ENCODE data around the gene TAGLN2.

DNA sequence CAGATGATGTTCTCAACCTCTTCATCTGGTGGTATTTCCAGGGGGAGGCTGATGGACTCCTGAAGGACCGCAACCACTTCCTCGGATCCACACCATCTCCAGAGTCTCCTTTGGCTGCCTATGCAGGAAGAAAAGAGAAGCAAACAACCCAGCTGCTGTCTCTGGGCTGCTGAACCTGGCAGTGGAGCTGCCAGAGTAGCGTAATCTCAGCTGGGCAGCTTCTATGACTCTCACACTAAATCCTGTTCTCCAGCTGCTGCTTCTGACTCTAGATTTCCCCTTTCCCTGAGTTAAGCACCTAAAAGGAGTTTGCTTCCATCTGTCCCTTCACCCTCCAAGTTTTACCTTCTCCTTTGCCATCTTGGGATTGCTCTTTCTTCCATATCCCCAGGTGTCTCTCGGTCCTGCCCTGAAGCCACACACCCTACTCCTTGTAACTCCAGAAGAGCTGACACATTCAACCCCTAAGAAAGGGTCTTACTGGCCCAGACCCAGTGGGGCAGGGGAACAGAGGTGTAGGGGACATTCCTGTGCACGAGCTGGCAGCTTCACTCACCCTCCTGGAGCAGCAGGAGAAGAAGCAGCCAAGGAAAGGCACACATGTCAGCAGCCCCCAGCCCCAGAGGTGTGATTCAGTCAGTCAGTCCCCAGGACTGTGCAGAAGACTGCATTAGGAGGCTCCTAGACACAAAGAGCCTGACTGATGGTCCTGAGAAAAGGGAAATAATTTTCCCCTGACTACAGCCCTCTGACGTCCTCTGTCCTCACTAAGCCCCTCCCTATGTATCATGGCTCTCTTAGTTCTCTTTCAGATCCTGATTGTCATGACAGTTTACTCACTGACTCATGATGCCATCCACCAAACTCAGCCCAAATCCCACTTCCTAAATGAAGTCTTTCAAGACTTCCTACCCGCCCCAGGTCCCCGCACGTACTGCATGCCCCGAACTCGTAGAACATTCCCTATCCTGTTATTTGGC lies 28.5 kb upstream of the TAGLN2 start, which contains the start of gene SLAMF9:
- TF ChIP-seq CTCF (IDR thresholded peaks at IDR 0.05) (no peak), POLR2A (IDR thresholded peaks at IDR 0.05) (no peak), POLR2AphosphoS5 (IDR thresholded peaks at IDR 0.05) (no peak)
